Measurements from ENCODE around the gene TSTD2. TPM values are rescaled to one million over a fixed set of nuclear protein-coding genes. Genes with fewer than 3 reads are reported as not detected.

Gene TSTD2
- total and polyA plus RNA-seq, 2 donors from 2014 or later, result 9.0 to 23.4 TPM

- no peak for TF ChIP-seq CTCF (IDR thresholded peaks at IDR 0.05; ENCODE audit: borderline replicate concordance, extremely low read depth, insufficient read depth)
- no peaks in the 10 kb centered on the region for H3K9me3 ChIP-seq (ENCODE audit: control insufficient read depth in 2 of 3, insufficient read depth in 1 of 3, low read length in 3 of 3)
- H3K9ac ChIP-seq (ENCODE audit: low read length in 3 of 3), result no peak overlapping the region
- intact Hi-C loops (cut with DNase I), result no loop called here
- peaks cover 0 to 9% (median 4%) of the 10 kb centered on the region in 3 donors for H3K4me1 ChIP-seq (ENCODE audit: control insufficient read depth in 2 of 3, insufficient read depth in 2 of 3, low read depth in 1 of 3, low read length in 3 of 3)
- H3K27ac ChIP-seq (ENCODE audit: low read depth in 2 of 2, low read length in 2 of 2), result no peak overlapping the region
- no peak overlapping the region for H3K4me3 ChIP-seq (ENCODE audit: low read length in 3 of 3)
- H3K36me3 ChIP-seq (ENCODE audit: control insufficient read depth in 2 of 3, insufficient read depth in 3 of 3, low read length in 3 of 3), result peaks cover 2 to 19% (median 9%) of the 10 kb centered on the region in 3 donors
- H3K27me3 ChIP-seq (ENCODE audit: control insufficient read depth, insufficient read depth, low read length), result no peaks in the 10 kb centered on the region
- DNase-seq (no peak), FAIRE-seq (no peak)
These were observed 5.5 kb upstream of the TSTD2 start for GRCh38 chr9:97638666-97639065.

- no peak overlapping the region for H3K27ac ChIP-seq (ENCODE audit: low read depth in 2 of 2, low read length in 2 of 2)
- H3K4me3 ChIP-seq (ENCODE audit: low read length in 3 of 3), result no peak overlapping the region
- no peak for TF ChIP-seq CTCF (IDR thresholded peaks at IDR 0.05; ENCODE audit: borderline replicate concordance, extremely low read depth, insufficient read depth)
- no peaks in the 10 kb centered on the region for H3K27me3 ChIP-seq (ENCODE audit: control insufficient read depth, insufficient read depth, low read length)
- H3K9me3 ChIP-seq (ENCODE audit: control insufficient read depth in 2 of 3, insufficient read depth in 1 of 3, low read length in 3 of 3), result no peaks in the 10 kb centered on the region
- intact Hi-C loops (cut with DNase I), result no loop called here
- no peak for DNase-seq
- H3K4me1 ChIP-seq (ENCODE audit: control insufficient read depth in 2 of 3, insufficient read depth in 2 of 3, low read depth in 1 of 3, low read length in 3 of 3), result peaks cover 0 to 12% (median 7%) of the 10 kb centered on the region in 3 donors
- peaks cover 0 to 5% (median 3%) of the 10 kb centered on the region in 3 donors for H3K36me3 ChIP-seq (ENCODE audit: control insufficient read depth in 2 of 3, insufficient read depth in 3 of 3, low read length in 3 of 3)
- no peak overlapping the region for H3K9ac ChIP-seq (ENCODE audit: low read length in 3 of 3)
- FAIRE-seq, result no peak
These were observed 3.7 kb upstream of the TSTD2 start for GRCh38 chr9:97636903-97637302.

- peak overlapping the region in 1 of 3 donors; percentile 92 for H3K9ac ChIP-seq (ENCODE audit: low read length in 3 of 3)
- TF ChIP-seq CTCF (IDR thresholded peaks at IDR 0.05; ENCODE audit: borderline replicate concordance, extremely low read depth, insufficient read depth), result no peak
These were observed 1.9 kb upstream of the TSTD2 start for GRCh38 chr9:97635026-97635425.

More at GRCh38 chr9:97635026-97635425, 1.9 kb upstream of the TSTD2 start:
- intact Hi-C loops (cut with DNase I), result no loop called here
- Histone ChIP-seq H3K36me3 (ENCODE audit: control insufficient read depth in 2 of 3, insufficient read depth in 3 of 3, low read length in 3 of 3) (no peaks in the 10 kb centered on the region), H3K4me3 (ENCODE audit: low read length in 3 of 3) (peak overlapping the region in 2 of 3 donors; percentile 21 to 83), H3K9me3 (ENCODE audit: control insufficient read depth in 2 of 3, insufficient read depth in 1 of 3, low read length in 3 of 3) (no peaks in the 10 kb centered on the region), H3K27ac (ENCODE audit: low read depth in 2 of 2, low read length in 2 of 2) (no peak overlapping the region), H3K27me3 (ENCODE audit: control insufficient read depth, insufficient read depth, low read length) (no peaks in the 10 kb centered on the region), H3K4me1 (ENCODE audit: control insufficient read depth in 2 of 3, insufficient read depth in 2 of 3, low read depth in 1 of 3, low read length in 3 of 3) (peaks cover 0 to 16% (median 12%) of the 10 kb centered on the region in 3 donors)
- FAIRE-seq, result no peak
- DNase-seq, result no peak
